WERI-Rb-1 (cell line): ENCODE results near the gene NADSYN1.

Source experiments
- DNase-seq: peaks from one replicate; pipeline ENCODE4 v3.0.0-alpha.2; 2020
- H3K27ac ChIP-seq: fragments of 250-450 bp; sonication (Bioruptor Pico); 2 replicates; pipeline ENCODE4 v1.5.1; 2020; ENCODE audit warnings: mild to moderate bottlenecking, moderate library complexity
- H3K27me3 ChIP-seq: fragments of 250-450 bp; sonication (Bioruptor Pico); 2 replicates; pipeline ENCODE4 v1.5.1; 2021; ENCODE audit warnings: mild to moderate bottlenecking, low read depth, moderate library complexity; ENCODE audit not compliant: insufficient read depth, severe bottlenecking
- H3K36me3 ChIP-seq: fragments of 250-450 bp; sonication (Bioruptor Pico); 2 replicates; pipeline ENCODE4 v1.5.1; 2020; ENCODE audit warnings: mild to moderate bottlenecking, moderate library complexity
- H3K4me3 ChIP-seq: 2 replicates; pipeline ENCODE4 v1.5.1; 2011; ENCODE audit warnings: low read depth, mild to moderate bottlenecking, control low read depth, low read length
- H3K9me3 ChIP-seq: fragments of 250-450 bp; sonication (Bioruptor Pico); 2 replicates; pipeline ENCODE4 v1.5.1; 2021; ENCODE audit warnings: mild to moderate bottlenecking, moderate library complexity; ENCODE audit not compliant: severe bottlenecking
- TF ChIP-seq, protein P1 (sequence below): IDR thresholded peaks from 2 replicates; pipeline ENCODE4 v1.5.1; 2011; ENCODE audit warnings: low read depth, mild to moderate bottlenecking, control low read depth, inconsistent platforms, low read length

The NADSYN1 gene

DNA sequence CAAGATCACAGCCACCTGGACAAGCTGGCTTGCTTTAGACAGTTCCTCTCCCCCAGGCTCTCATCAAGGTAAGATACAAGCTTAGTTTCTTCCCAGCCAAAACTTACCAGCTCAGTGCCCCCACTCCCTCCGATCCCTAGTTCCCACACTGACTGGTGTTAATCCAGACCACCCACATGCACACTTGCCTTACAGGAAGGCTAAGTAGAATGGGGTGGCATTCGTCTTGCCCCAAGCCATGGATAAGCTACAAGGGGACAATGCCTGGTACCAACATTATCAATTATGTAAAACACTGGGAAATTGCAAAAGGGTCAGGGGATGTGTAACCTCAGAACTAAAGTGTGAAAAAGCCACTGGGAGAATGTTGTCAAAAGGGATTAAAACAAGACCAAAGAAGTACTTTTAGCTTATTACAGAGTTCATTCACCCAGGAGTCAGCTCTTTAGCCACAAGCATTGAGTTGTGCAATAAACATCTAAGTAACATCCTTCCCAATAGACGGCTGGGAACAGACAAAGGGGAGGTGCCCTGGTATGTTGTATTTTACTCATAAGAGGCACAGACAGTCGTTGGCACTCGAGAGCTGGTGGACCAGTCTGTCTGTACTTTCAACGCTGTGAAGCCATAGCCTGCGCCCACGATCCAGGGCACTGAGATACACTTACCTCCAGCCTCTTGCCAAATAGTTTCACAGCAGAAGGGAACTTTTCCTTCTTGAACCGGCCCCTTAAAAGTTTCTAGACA lies 5.9 kb upstream of the NADSYN1 start:
- Histone ChIP-seq H3K27me3 (no peaks in the 10 kb centered on the region), H3K36me3 (peaks cover 57% of the 10 kb centered on the region), H3K4me3 (peak overlapping the region; percentile 93), H3K27ac (no peak overlapping the region; the same call in 1 of the 2 replicates), H3K9me3 (no peaks in the 10 kb centered on the region)
- no peak for DNase-seq
- TF ChIP-seq, protein P1, sequence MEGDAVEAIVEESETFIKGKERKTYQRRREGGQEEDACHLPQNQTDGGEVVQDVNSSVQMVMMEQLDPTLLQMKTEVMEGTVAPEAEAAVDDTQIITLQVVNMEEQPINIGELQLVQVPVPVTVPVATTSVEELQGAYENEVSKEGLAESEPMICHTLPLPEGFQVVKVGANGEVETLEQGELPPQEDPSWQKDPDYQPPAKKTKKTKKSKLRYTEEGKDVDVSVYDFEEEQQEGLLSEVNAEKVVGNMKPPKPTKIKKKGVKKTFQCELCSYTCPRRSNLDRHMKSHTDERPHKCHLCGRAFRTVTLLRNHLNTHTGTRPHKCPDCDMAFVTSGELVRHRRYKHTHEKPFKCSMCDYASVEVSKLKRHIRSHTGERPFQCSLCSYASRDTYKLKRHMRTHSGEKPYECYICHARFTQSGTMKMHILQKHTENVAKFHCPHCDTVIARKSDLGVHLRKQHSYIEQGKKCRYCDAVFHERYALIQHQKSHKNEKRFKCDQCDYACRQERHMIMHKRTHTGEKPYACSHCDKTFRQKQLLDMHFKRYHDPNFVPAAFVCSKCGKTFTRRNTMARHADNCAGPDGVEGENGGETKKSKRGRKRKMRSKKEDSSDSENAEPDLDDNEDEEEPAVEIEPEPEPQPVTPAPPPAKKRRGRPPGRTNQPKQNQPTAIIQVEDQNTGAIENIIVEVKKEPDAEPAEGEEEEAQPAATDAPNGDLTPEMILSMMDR, result no peak

DNA sequence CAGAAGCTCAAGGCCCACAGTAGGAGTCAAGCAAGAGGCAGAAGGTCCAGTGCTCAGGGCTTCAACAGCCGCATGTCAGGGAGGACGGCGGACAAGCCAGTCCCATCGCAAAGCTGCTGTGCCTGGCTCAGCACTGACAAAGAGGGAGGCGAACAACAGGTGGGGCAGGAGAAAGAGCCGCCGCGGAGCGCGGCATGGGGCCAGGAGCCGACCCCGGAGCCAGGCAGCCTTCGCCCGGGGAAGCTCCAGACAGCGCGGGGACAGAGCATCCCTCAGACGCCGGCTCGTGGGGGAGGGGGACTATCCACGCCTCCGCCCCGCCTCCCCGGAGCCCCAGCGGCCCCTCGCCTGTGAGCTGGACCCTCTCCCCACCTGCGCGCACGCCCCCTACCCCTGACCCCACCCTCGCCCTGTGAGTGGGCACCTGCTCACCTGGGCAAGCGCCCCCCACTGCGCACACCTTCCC lies 5.2 kb upstream of the NADSYN1 start:
- peak; percentile 51 for DNase-seq
- peak overlapping the region; percentile 93 for H3K4me3 ChIP-seq
- TF ChIP-seq, protein P1, result no peak

DNA sequence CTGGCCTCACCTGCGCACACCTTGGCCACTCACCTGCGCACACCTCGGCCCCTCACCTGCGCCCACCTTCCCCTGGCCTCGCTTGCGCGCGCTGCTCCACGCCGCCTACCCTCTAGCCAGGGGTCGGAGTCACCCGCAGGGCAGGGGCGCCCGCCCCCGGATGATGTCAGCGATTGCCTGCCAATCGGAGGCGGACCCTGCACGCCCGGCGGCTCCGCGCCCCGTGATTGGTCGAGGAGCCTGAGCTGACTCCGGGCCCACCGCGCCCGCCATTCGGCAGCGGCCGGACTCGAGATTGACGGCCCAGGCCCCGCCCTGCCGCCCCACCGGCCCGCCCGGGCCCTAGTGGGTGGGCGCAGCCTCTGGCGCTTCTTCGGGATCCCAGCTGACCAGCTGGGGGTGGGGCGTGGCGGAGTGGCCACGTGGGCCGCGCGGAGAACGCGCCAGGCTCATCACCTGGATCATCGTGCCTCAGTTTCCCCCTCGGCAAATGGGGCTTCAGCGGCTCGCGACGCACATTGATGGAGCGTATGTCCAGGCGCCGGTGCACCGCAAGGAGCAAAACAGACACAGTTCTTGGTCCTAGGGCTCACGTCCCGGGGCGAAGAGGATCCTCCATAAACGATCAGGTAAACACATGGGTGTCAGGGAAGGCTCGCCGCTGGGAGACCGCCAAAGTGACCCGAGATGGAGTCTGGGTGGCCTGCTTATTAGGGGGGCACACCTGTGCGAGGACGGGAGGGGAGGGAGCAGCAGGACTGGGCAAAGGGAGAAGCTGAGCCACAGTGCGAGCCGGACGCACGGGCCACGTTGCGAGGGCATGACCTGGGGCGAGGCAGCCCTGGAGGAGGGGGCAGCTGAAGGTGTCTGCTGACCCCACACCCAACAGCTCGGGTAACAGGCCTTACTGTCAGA lies 4.5 kb upstream of the NADSYN1 start, which contains the start of gene DHCR7:
TSS of gene DHCR7 (minus strand) at position 137 of the 915 bp plus-strand sequence. CDS start 3,441 bp downstream, outside the sequence.
- Histone ChIP-seq H3K4me3 (peak within 1 kb of the TSS; percentile 93), H3K27me3 (no peaks in the 10 kb centered on the region), H3K27ac (peak within 1 kb of the TSS; percentile 76), H3K9me3 (no peaks in the 10 kb centered on the region), H3K36me3 (peaks cover 43% of the 10 kb centered on the region)
- TF ChIP-seq, protein P1, result no peak
- DNase-seq, result peak; percentile 97

More for the DNA sequence above, 5.2 kb upstream of the NADSYN1 start:
- peaks cover 50% of the 10 kb centered on the region for H3K36me3 ChIP-seq
- H3K27ac ChIP-seq, result peak overlapping the region; percentile 74
- no peaks in the 10 kb centered on the region for H3K9me3 ChIP-seq
- H3K27me3 ChIP-seq, result no peaks in the 10 kb centered on the region

GRCh38 chr11:71449596-71449995 lies 3.4 kb upstream of the NADSYN1 start:
- Histone ChIP-seq H3K9me3 (no peaks in the 10 kb centered on the region), H3K4me3 (peak overlapping the region; percentile 93), H3K36me3 (peaks cover 32% of the 10 kb centered on the region), H3K27me3 (no peaks in the 10 kb centered on the region), H3K27ac (no peak overlapping the region)
- DNase-seq, result no peak
- TF ChIP-seq, protein P1, result no peak

- DNase-seq, result no peak
- TF ChIP-seq, protein P1, result no peak
- Histone ChIP-seq H3K9me3 (no peaks in the 10 kb centered on the region), H3K27me3 (no peaks in the 10 kb centered on the region), H3K36me3 (peaks cover 29% of the 10 kb centered on the region), H3K27ac (no peak overlapping the region), H3K4me3 (no peak overlapping the region)
Observed at GRCh38 chr11:71450507-71450906, 2.5 kb upstream of the NADSYN1 start.
